Mammary epithelial cell (primary cell): ENCODE measurements around the gene LRRN3.

Experiments used
- EZH2 ChIP-seq: IDR thresholded peaks from 2 replicates; pipeline ENCODE4 v1.6.1; 2012; ENCODE audit warnings: low read length, inconsistent platforms, borderline replicate concordance
- TF ChIP-seq, protein P1 (sequence below), 2 donors: IDR thresholded peaks in 1 of 2; conservative IDR thresholded peaks in 1 of 2; 2 replicates each; pipeline ENCODE4 v1.5.1; 2011 to 2012; ENCODE audit warnings: inconsistent platforms in 2 of 2, low read length in 2 of 2, mild to moderate bottlenecking in 2 of 2, control low read depth in 1 of 2, low read depth in 1 of 2; ENCODE audit not compliant: insufficient read depth in 1 of 2; ENCODE audit errors: extremely low read depth in 1 of 2

DNA sequence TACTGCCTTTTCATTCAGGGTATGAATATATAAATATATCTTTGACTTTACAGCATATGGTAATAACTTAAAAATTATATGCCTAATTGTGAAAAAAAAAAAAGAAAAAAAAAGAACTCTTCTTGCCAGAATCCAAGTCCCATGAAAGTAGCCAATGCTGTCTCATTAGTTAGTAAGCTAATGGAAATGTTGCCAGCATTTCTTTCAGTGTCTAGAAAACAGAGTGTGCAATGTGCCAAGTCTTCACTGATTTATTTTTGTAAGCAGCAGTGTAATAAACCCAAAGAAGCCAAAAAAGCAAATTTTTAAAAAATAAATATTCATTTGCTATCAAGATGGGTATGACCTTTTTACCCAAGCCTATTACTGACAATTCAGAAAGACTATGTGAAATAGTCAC lies 31.1 kb upstream of the LRRN3 start:
- TF ChIP-seq, protein P1, sequence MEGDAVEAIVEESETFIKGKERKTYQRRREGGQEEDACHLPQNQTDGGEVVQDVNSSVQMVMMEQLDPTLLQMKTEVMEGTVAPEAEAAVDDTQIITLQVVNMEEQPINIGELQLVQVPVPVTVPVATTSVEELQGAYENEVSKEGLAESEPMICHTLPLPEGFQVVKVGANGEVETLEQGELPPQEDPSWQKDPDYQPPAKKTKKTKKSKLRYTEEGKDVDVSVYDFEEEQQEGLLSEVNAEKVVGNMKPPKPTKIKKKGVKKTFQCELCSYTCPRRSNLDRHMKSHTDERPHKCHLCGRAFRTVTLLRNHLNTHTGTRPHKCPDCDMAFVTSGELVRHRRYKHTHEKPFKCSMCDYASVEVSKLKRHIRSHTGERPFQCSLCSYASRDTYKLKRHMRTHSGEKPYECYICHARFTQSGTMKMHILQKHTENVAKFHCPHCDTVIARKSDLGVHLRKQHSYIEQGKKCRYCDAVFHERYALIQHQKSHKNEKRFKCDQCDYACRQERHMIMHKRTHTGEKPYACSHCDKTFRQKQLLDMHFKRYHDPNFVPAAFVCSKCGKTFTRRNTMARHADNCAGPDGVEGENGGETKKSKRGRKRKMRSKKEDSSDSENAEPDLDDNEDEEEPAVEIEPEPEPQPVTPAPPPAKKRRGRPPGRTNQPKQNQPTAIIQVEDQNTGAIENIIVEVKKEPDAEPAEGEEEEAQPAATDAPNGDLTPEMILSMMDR (conservative IDR thresholded peaks at IDR 0.05 in 1 of 2, IDR thresholded peaks at IDR 0.05 in 1 of 2; ENCODE audit: extremely low read depth in 1 of 2, insufficient read depth in 1 of 2, low read depth in 1 of 2, low read length in 2 of 2): no peak
- TF ChIP-seq EZH2: no peak
